HEK293T (cell line): ENCODE data around the gene MGMT.

ENCODE experiments used
- ARNT ChIP-seq: fragments of 450-650 bp; IDR thresholded peaks from 2 replicates; pipeline ENCODE4 v1.6.1; 2017; ENCODE audit warnings: mild to moderate bottlenecking
- BHLHE40 ChIP-seq: fragments of 450-650 bp; IDR thresholded peaks from 2 replicates; pipeline ENCODE4 v1.6.1; 2016; ENCODE audit warnings: mild to moderate bottlenecking, moderate library complexity, borderline replicate concordance
- ELF4 ChIP-seq: fragments of 450-650 bp; IDR thresholded peaks from 2 replicates; pipeline ENCODE4 v1.6.1; 2017; ENCODE audit warnings: antibody characterized with exemption
- FOXA1 ChIP-seq: fragments of 450-650 bp; IDR thresholded peaks from 2 replicates; pipeline ENCODE4 v1.6.1; 2016; ENCODE audit warnings: mild to moderate bottlenecking
- FOXK2 ChIP-seq: fragments of 450-650 bp; IDR thresholded peaks from 2 replicates; pipeline ENCODE4 v1.6.1; 2016; ENCODE audit warnings: mild to moderate bottlenecking
- FOXM1 ChIP-seq: fragments of 450-650 bp; IDR thresholded peaks from 2 replicates; pipeline ENCODE4 v1.6.1; 2017; ENCODE audit warnings: mild to moderate bottlenecking, borderline replicate concordance
- HDGF ChIP-seq: fragments of 450-650 bp; IDR thresholded peaks from 2 replicates; pipeline ENCODE4 v1.6.1; 2017; ENCODE audit warnings: antibody characterized with exemption, borderline replicate concordance
- L3MBTL2 ChIP-seq: fragments of 450-650 bp; conservative IDR thresholded peaks from 2 replicates; pipeline ENCODE4 v1.6.1; 2016; ENCODE audit warnings: mild to moderate bottlenecking
- LEF1 ChIP-seq: fragments of 450-650 bp; IDR thresholded peaks from 2 replicates; pipeline ENCODE4 v1.6.1; 2017; ENCODE audit warnings: mild to moderate bottlenecking, borderline replicate concordance
- SP1 ChIP-seq: fragments of 450-650 bp; IDR thresholded peaks from 2 replicates; pipeline ENCODE4 v1.6.1; 2017
- TARDBP ChIP-seq: fragments of 450-650 bp; IDR thresholded peaks from 2 replicates; pipeline ENCODE4 v1.6.1; 2016
- ZNF384 ChIP-seq: fragments of 450-650 bp; IDR thresholded peaks from 2 replicates; pipeline ENCODE4 v1.6.1; 2016
- TF ChIP-seq, protein P1 (sequence below): fragments of 450-650 bp; IDR thresholded peaks from 2 replicates; pipeline ENCODE4 v1.6.1; 2016

DNA sequence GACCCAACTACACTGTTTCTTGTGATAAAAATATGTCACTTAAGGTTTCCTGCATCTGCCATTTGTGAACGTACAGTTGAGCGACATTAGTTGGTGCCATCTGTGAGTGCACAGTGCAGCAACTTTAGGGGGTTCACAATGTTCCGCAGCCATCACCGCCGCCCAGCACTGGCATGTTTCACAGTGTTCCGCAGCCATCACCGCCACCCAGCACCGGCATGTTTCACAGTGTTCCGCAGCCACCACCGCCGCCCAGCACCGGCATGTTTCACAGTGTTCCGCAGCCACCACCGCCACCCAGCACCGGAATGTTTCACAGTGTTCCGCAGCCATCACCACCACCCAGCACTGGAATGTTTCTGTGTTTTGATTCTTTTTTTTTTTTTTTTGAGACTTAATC, 83.0 kb downstream of the MGMT start:
- no peak for TF ChIP-seq BHLHE40
- TF ChIP-seq FOXM1: no peak
- no peak for TF ChIP-seq SP1
- TF ChIP-seq FOXA1: no peak
- TF ChIP-seq, protein P1, sequence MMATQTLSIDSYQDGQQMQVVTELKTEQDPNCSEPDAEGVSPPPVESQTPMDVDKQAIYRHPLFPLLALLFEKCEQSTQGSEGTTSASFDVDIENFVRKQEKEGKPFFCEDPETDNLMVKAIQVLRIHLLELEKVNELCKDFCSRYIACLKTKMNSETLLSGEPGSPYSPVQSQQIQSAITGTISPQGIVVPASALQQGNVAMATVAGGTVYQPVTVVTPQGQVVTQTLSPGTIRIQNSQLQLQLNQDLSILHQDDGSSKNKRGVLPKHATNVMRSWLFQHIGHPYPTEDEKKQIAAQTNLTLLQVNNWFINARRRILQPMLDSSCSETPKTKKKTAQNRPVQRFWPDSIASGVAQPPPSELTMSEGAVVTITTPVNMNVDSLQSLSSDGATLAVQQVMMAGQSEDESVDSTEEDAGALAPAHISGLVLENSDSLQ: no peak
- no peak for TF ChIP-seq FOXK2
- no peak for TF ChIP-seq ARNT
- TF ChIP-seq TARDBP: no peak
- TF ChIP-seq HDGF: no peak
- no peak for TF ChIP-seq ZNF384
- no peak for TF ChIP-seq ELF4
- TF ChIP-seq L3MBTL2: no peak
- TF ChIP-seq LEF1: no peak
